HCT116 (cell line): ENCODE results near the gene PLS3. TPM values are rescaled to one million over a fixed set of nuclear protein-coding genes. Genes with fewer than 3 reads are reported as not detected.

Source experiments
- ATAC-seq: fragments of 200-7000 bp; cut with Tn5 transposase; 2 replicates; pipeline ENCODE4 v1.9.1; 2020; ENCODE audit warnings: mild to moderate bottlenecking, moderate library complexity
- BruUV-seq: library from RNA; stranded (reverse); fragments of 400-500 nt; replicated peaks from 2 replicates; lab custom pipeline; 2021; lab: Mats Ljungman, UMichigan
- CTCF ChIA-PET: fragments of 300-600 bp; sonication (Branson Sonifier 250); formaldehyde crosslinking; loops from one replicate; lab custom pipeline; 2021; ENCODE audit warnings: antibody characterized with exemption; lab: Charles Lee
- POLR2A ChIA-PET: fragments of 300-600, 350-600 bp; sonication (Branson Sonifier 250); formaldehyde crosslinking; loops from one replicate; lab custom pipeline; 2021; ENCODE audit warnings: antibody characterized with exemption; lab: Charles Lee
- RAD21 ChIA-PET, 2 experiments: fragments of 300-600 bp; sonication (Branson Sonifier 250); formaldehyde crosslinking; loops; one replicate each; lab custom pipeline; 2023; ENCODE audit warnings: low total read pairs in 2 of 2; ENCODE audit not compliant: uncharacterized antibody in 2 of 2, unreplicated experiment in 2 of 2, low non-redundant PET in 1 of 2; lab: Charles Lee
- DNase-seq: peaks from one replicate; pipeline ENCODE4 v3.0.0-alpha.2; 2010; ENCODE audit warnings: low read depth, low spot score
- H2AFZ ChIP-seq: fragments of 200-600 bp; shearing (Covaris generic), sonication (generic); 2 replicates; pipeline ENCODE4 v1.6.1; 2017; ENCODE audit warnings: low read depth, mixed run types, mixed read lengths, antibody characterized with exemption, low read length; ENCODE audit not compliant: poor library complexity, severe bottlenecking
- H3K27ac ChIP-seq: 2 replicates; pipeline ENCODE4 v1.5.1; 2012; ENCODE audit warnings: low read depth, low read length
- H3K27me3 ChIP-seq: fragments of 200-600 bp; sonication (generic); 2 replicates; pipeline ENCODE4 v1.6.1; 2016; ENCODE audit warnings: mixed run types, low read length, mixed read lengths; ENCODE audit not compliant: insufficient read depth
- H3K36me3 ChIP-seq, 2 experiments: fragments of 200-500 bp in 1 of 2; fragments of 200-600 bp in 1 of 2; sonication (Bioruptor generic) in 1 of 2; sonication (generic) in 1 of 2; 2 replicates each; pipeline versions ENCODE4 v1.5.1 to v1.6.1; 2014 to 2016; ENCODE audit warnings: low read length in 2 of 2, inconsistent platforms in 1 of 2, mixed read lengths in 1 of 2, mixed run types in 1 of 2; ENCODE audit not compliant: insufficient read depth in 2 of 2, control insufficient read depth in 1 of 2
- H3K4me1 ChIP-seq, 2 experiments: fragments of 200-600 bp in 1 of 2; sonication (generic) in 1 of 2; 2 replicates each; pipeline versions ENCODE4 v1.5.1 to v1.6.1; 2012 to 2017; ENCODE audit warnings: low read length in 2 of 2, inconsistent platforms in 1 of 2, mild to moderate bottlenecking in 1 of 2, mixed read lengths in 1 of 2, mixed run types in 1 of 2, moderate library complexity in 1 of 2; ENCODE audit not compliant: insufficient read depth in 2 of 2, control insufficient read depth in 1 of 2
- H3K4me2 ChIP-seq: fragments of 200-600 bp; sonication (generic); 2 replicates; pipeline ENCODE4 v1.6.1; 2017; ENCODE audit warnings: mixed run types, low read length, mixed read lengths
- H3K4me3 ChIP-seq, 2 experiments: fragments of 200-600 bp in 1 of 2; sonication (generic) in 1 of 2; replicated peaks in 1 of 2; 2 replicates each; pipeline ENCODE4 v1.5.1; 2011 to 2016; ENCODE audit warnings: low read length in 2 of 2, control low read depth in 1 of 2, low read depth in 1 of 2, mild to moderate bottlenecking in 1 of 2, mixed read lengths in 1 of 2, mixed run types in 1 of 2
- H3K79me2 ChIP-seq: fragments of 200-600 bp; sonication (generic); 2 replicates; pipeline ENCODE4 v1.6.1; 2017; ENCODE audit warnings: mild to moderate bottlenecking, mixed run types, low read length, moderate library complexity, mixed read lengths; ENCODE audit not compliant: insufficient read depth
- H3K9ac ChIP-seq: fragments of 200-600 bp; sonication (generic); 2 replicates; pipeline ENCODE4 v1.6.1; 2016; ENCODE audit warnings: low read length, mixed read lengths
- H3K9me2 ChIP-seq: fragments of 200-600 bp; sonication (generic), shearing (Covaris generic); 2 replicates; pipeline ENCODE4 v1.6.1; 2017; ENCODE audit warnings: mixed run types, mild to moderate bottlenecking, moderate library complexity; ENCODE audit not compliant: insufficient read depth
- H3K9me3 ChIP-seq, 2 experiments: fragments of 200-500 bp in 1 of 2; fragments of 200-600 bp in 1 of 2; sonication (Bioruptor generic) in 1 of 2; sonication (generic) in 1 of 2; 2 replicates each; pipeline ENCODE4 v1.6.1; 2014 to 2017; ENCODE audit warnings: low read length in 2 of 2, mixed read lengths in 2 of 2, inconsistent platforms in 1 of 2, low read depth in 1 of 2, mild to moderate bottlenecking in 1 of 2, mixed run types in 1 of 2, moderate library complexity in 1 of 2; ENCODE audit not compliant: control insufficient read depth in 1 of 2, insufficient read depth in 1 of 2
- H4K20me1 ChIP-seq: fragments of 200-600 bp; sonication (generic), shearing (Covaris generic); 2 replicates; pipeline ENCODE4 v1.6.1; 2017; ENCODE audit warnings: mixed run types, mild to moderate bottlenecking, moderate library complexity; ENCODE audit not compliant: insufficient read depth
- CBX3 ChIP-seq: IDR thresholded peaks from 2 replicates; pipeline ENCODE4 v1.6.1; 2012; ENCODE audit warnings: low read depth
- EZH2phosphoT487 ChIP-seq: fragments of 200-600 bp; IDR thresholded peaks from 2 replicates; pipeline ENCODE4 v1.6.1; 2018; ENCODE audit warnings: antibody characterized with exemption, borderline replicate concordance
- SIN3A ChIP-seq: IDR thresholded peaks from 2 replicates; pipeline ENCODE4 v1.6.1; 2012; ENCODE audit warnings: low read depth
- TCF7L2 ChIP-seq: IDR thresholded peaks from 2 replicates; pipeline ENCODE4 v1.7.0; 2011; ENCODE audit warnings: borderline replicate concordance, inconsistent platforms; ENCODE audit not compliant: insufficient read depth, insufficient read length; ENCODE audit errors: extremely low read depth
- ZFX ChIP-seq: fragments of 450-650 bp; IDR thresholded peaks from 2 replicates; pipeline ENCODE4 v1.6.1; 2017
- ZNF274 ChIP-seq: fragments of 200-500 bp; sonication (Bioruptor generic); IDR thresholded peaks from 2 replicates; pipeline ENCODE4 v1.6.1; 2014; ENCODE audit warnings: mild to moderate bottlenecking, low read depth, low read length, inconsistent platforms
- intact Hi-C: fragments of 100-400 bp; cut with micrococcal nuclease; formaldehyde crosslinking; loops from 2 replicates; pipeline ENCODE4 v1.10.0; 2022
- total RNA-seq: library from RNA; stranded (reverse); gene quantifications from one replicate; pipeline ENCODE4 v1.2.1, GENCODE V29; 2021; ENCODE audit not compliant: unreplicated experiment
- TF ChIP-seq, protein P1 (sequence below): IDR thresholded peaks from 2 replicates; pipeline ENCODE4 v1.6.1; 2011; ENCODE audit warnings: mild to moderate bottlenecking, low read length, moderate library complexity; ENCODE audit not compliant: insufficient replicate concordance; ENCODE audit errors: extremely low read depth
- TF ChIP-seq, protein P2 (sequence below), 3 experiments: fragments of 200-600 bp in 1 of 3; sonication (generic) in 1 of 3; IDR thresholded peaks in 2 of 3; conservative IDR thresholded peaks in 1 of 3; 2 replicates each; pipeline ENCODE4 v1.5.1; 2012 to 2017; ENCODE audit warnings: low read depth in 2 of 3, low read length in 2 of 3, antibody characterized with exemption in 1 of 3, borderline replicate concordance in 1 of 3, control low read depth in 1 of 3, mild to moderate bottlenecking in 1 of 3, mixed read lengths in 1 of 3, mixed run types in 1 of 3, moderate library complexity in 1 of 3; ENCODE audit not compliant: insufficient read depth in 1 of 3

Gene PLS3
- total RNA-seq, 1 experiment from 2014 or later: 50.8 TPM

GRCh38 chrX:115609621-115610020 is 48.6 kb downstream of the PLS3 start:
- H3K9ac ChIP-seq: no peak overlapping the region
- no peaks in the 10 kb centered on the region for H3K9me2 ChIP-seq
- H2AFZ ChIP-seq: no peak overlapping the region
- no peaks in the 10 kb centered on the region for H3K4me1 ChIP-seq
- H3K4me2 ChIP-seq: no peak overlapping the region
- no TSS peak for BruUV-seq
- DNase-seq (no peak), ATAC-seq (no peak)
- CTCF ChIA-PET: no interaction called here
- intact Hi-C loops: no loop called here
- RAD21 ChIA-PET: no interaction called here
- no peaks in the 10 kb centered on the region for H3K9me3 ChIP-seq
- H3K36me3 ChIP-seq: no peaks in the 10 kb centered on the region
- TF ChIP-seq ZNF274 (no peak), TCF7L2 (no peak), ZFX (no peak), CBX3 (no peak), EZH2phosphoT487 (no peak), SIN3A (no peak)
- TF ChIP-seq, protein P1, sequence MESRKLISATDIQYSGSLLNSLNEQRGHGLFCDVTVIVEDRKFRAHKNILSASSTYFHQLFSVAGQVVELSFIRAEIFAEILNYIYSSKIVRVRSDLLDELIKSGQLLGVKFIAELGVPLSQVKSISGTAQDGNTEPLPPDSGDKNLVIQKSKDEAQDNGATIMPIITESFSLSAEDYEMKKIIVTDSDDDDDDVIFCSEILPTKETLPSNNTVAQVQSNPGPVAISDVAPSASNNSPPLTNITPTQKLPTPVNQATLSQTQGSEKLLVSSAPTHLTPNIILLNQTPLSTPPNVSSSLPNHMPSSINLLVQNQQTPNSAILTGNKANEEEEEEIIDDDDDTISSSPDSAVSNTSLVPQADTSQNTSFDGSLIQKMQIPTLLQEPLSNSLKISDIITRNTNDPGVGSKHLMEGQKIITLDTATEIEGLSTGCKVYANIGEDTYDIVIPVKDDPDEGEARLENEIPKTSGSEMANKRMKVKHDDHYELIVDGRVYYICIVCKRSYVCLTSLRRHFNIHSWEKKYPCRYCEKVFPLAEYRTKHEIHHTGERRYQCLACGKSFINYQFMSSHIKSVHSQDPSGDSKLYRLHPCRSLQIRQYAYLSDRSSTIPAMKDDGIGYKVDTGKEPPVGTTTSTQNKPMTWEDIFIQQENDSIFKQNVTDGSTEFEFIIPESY: no peak
- TF ChIP-seq, protein P2, sequence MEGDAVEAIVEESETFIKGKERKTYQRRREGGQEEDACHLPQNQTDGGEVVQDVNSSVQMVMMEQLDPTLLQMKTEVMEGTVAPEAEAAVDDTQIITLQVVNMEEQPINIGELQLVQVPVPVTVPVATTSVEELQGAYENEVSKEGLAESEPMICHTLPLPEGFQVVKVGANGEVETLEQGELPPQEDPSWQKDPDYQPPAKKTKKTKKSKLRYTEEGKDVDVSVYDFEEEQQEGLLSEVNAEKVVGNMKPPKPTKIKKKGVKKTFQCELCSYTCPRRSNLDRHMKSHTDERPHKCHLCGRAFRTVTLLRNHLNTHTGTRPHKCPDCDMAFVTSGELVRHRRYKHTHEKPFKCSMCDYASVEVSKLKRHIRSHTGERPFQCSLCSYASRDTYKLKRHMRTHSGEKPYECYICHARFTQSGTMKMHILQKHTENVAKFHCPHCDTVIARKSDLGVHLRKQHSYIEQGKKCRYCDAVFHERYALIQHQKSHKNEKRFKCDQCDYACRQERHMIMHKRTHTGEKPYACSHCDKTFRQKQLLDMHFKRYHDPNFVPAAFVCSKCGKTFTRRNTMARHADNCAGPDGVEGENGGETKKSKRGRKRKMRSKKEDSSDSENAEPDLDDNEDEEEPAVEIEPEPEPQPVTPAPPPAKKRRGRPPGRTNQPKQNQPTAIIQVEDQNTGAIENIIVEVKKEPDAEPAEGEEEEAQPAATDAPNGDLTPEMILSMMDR (IDR thresholded peaks at IDR 0.05 in 2 of 3, conservative IDR thresholded peaks at IDR 0.05 in 1 of 3; ENCODE audit: borderline replicate concordance in 1 of 3, insufficient read depth in 1 of 3, low read depth in 2 of 3, low read length in 2 of 3): no peak
- no peaks in the 10 kb centered on the region for H4K20me1 ChIP-seq
- no peaks in the 10 kb centered on the region for H3K27me3 ChIP-seq
- POLR2A ChIA-PET: no interaction called here
- H3K4me3 ChIP-seq: no peak overlapping the region
- no peaks in the 10 kb centered on the region for H3K79me2 ChIP-seq
- no peak overlapping the region for H3K27ac ChIP-seq
